AG09319 (cell line): Measurements from ENCODE around the gene KLHL5.

Experiments used
- DNase-seq: peaks from one replicate; pipeline ENCODE4 v3.0.0-alpha.2; 2010; ENCODE audit warnings: low read depth; ENCODE audit errors: extremely low read depth
- TF ChIP-seq, protein P1 (sequence below): IDR thresholded peaks from 2 replicates; pipeline ENCODE4 v1.5.1; 2011; ENCODE audit warnings: low read depth, mild to moderate bottlenecking, inconsistent platforms, low read length, moderate library complexity

KLHL5 gene

DNA sequence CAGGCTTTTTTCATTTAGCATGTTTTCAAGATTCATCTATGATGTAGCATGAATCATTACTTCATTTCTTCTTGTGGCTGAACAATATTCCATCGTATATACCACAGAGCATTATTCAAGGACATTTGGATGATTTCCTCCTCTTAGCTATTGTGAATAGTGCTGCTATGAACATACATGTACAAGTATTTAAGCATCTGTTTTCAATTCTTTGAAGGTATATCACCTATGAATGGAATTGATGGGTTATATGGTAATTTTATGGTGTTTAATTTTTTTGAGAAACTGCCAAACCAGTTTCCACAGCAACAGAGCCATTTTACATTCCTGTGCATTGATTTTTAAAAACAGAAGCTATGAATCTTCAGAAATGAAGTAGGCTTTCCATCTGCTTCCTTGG lies 84.2 kb downstream of the KLHL5 start:
- TF ChIP-seq, protein P1, sequence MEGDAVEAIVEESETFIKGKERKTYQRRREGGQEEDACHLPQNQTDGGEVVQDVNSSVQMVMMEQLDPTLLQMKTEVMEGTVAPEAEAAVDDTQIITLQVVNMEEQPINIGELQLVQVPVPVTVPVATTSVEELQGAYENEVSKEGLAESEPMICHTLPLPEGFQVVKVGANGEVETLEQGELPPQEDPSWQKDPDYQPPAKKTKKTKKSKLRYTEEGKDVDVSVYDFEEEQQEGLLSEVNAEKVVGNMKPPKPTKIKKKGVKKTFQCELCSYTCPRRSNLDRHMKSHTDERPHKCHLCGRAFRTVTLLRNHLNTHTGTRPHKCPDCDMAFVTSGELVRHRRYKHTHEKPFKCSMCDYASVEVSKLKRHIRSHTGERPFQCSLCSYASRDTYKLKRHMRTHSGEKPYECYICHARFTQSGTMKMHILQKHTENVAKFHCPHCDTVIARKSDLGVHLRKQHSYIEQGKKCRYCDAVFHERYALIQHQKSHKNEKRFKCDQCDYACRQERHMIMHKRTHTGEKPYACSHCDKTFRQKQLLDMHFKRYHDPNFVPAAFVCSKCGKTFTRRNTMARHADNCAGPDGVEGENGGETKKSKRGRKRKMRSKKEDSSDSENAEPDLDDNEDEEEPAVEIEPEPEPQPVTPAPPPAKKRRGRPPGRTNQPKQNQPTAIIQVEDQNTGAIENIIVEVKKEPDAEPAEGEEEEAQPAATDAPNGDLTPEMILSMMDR = no peak
- DNase-seq = no peak

- TF ChIP-seq, protein P1 = no peak
- no peak for DNase-seq
Measured at GRCh38 chr4:39154009-39154408, 92.0 kb downstream of the KLHL5 start.

DNA sequence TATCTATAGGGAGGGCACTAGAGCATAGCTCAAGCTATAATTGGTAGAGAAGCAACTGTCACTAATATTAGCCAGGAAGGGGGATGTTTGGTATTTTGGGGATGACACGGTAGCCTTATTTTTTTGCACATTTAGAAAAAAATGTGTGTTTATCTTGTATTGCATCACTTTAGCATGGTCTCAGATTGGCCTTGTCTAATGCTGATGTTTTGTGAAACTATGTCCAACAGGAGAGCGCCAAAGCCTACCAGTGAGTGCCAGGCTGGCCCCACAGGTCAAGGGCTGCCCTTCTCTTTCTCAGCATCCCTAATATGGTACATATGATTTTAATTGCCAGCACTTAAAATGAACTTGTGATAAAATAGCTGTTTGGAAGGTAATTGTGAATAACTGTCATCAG lies 95.5 kb downstream of the KLHL5 start:
- TF ChIP-seq, protein P1 = no peak
- DNase-seq = no peak

GRCh38 chr4:39166177-39166576 lies 104.1 kb downstream of the KLHL5 start:
- TF ChIP-seq, protein P1 = no peak
- DNase-seq = no peak

DNA sequence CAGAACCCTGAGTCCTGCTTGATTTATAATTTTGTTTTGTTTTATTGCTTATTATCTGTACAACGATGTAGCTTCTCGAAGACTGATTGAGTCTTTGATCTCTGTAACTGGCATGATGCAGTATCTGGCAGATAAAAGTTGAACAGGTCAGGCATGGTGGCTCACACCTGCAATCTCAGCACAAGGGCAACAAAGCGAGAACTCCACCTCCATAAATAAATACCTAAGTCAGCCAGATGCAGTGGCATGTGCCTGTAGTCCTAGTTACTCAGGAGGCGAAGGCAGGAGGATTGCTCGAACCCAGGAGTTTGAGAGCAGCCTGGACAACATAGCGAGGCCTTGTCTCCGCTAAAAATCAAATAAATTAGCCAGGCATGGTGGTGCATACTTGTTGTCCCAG lies 104.6 kb downstream of the KLHL5 start:
- TF ChIP-seq, protein P1 = no peak
- no peak for DNase-seq

DNA sequence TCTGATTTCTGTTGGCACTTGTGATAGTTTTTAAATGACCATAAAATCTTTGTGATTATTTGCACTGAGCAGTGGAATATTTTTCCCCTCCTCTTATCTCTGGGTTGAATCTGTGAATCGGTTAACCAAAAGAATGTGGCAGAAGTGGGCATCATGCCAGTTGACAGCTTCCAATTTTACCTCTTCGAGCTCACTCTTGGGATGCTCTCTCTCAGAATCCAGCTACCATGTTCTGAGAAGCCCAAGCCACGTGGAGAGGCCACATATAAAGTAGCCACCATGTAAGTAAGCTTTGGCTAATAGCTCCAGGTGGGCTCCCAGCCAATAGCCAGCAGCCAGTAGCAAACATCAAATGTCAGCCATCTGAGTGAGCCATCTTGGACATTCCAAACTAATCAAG lies 107.4 kb downstream of the KLHL5 start:
- TF ChIP-seq, protein P1 = no peak
- DNase-seq = no peak

GRCh38 chr4:39170301-39170700 lies 108.3 kb downstream of the KLHL5 start:
- no peak for DNase-seq
- TF ChIP-seq, protein P1 = no peak
